Testis (tissue), 2 donors: ENCODE measurements around the gene ZNF780B.

Experiments used
- CTCF ChIP-seq, 3 experiments: fragments of 450-650 bp in 2 of 3; fragments of 200-600 bp in 1 of 3; sonication (generic) in 1 of 3; IDR thresholded peaks; one replicate each; pipeline ENCODE4 v1.5.1; 2016 to 2019; ENCODE audit warnings: antibody characterized with exemption in 3 of 3, mild to moderate bottlenecking in 2 of 3, moderate library complexity in 1 of 3
- POLR2A ChIP-seq: fragments of 450-650 bp; IDR thresholded peaks from one replicate; pipeline ENCODE4 v1.6.1; 2017; ENCODE audit warnings: antibody characterized with exemption, mild to moderate bottlenecking, moderate library complexity

- TF ChIP-seq CTCF (IDR thresholded peaks at IDR 0.05) (no peak), POLR2A (no peak)
These were observed 34.5 kb upstream of the ZNF780B start, which contains the start of gene ZNF780A for GRCh38 chr19:40090241-40091204.
